Measurements from ENCODE around the gene HSPA4.

GRCh38 chr5:133041910-133042309 lies 9.9 kb upstream of the HSPA4 start:
- no peak for TF ChIP-seq EZH2 (optimal IDR thresholded peaks at IDR 0.05; ENCODE audit: low read depth, low read length)
- no peak for TF ChIP-seq CTCF (IDR thresholded peaks at IDR 0.05; ENCODE audit: low read length)
- TF ChIP-seq EZH2phosphoT487 (IDR thresholded peaks at IDR 0.05; ENCODE audit: low read length), result no peak

All from MM.1S (cell line).